Ascending aorta (tissue), 2 donors: Measurements from ENCODE around the gene ALPI. TPM values are rescaled to one million over a fixed set of nuclear protein-coding genes. Genes with fewer than 3 reads are reported as not detected.

Experiments used
- DNase-seq, 2 donors: peaks; one replicate each; pipeline ENCODE4 v3.0.0-alpha.2; 2019; ENCODE audit warnings: low spot score in 2 of 2
- H3K27ac ChIP-seq, 2 donors: fragments of 200-600 bp; sonication (generic); one replicate each; pipeline ENCODE4 v1.5.1; 2016 to 2017; ENCODE audit warnings: mild to moderate bottlenecking in 1 of 2
- H3K27me3 ChIP-seq: fragments of 200-600 bp; sonication (generic); one replicate; pipeline ENCODE4 v1.5.1; 2017
- H3K36me3 ChIP-seq, 2 donors: fragments of 200-600 bp; sonication (generic); one replicate each; pipeline ENCODE4 v1.5.1; 2016
- H3K4me1 ChIP-seq, 2 donors: fragments of 200-600 bp; sonication (generic); one replicate each; pipeline ENCODE4 v1.5.1; 2016 to 2017; ENCODE audit warnings: mild to moderate bottlenecking in 1 of 2
- H3K4me3 ChIP-seq, 2 donors: fragments of 200-600 bp; sonication (generic); one replicate each; pipeline ENCODE4 v1.5.1; 2016 to 2017; ENCODE audit warnings: mild to moderate bottlenecking in 1 of 2
- H3K9me3 ChIP-seq, 2 donors: fragments of 200-600 bp; sonication (generic); one replicate each; pipeline ENCODE4 v1.5.1; 2016
- intact Hi-C: fragments of 100-400 bp; cut with DNase I; formaldehyde crosslinking; loops from one replicate; pipeline ENCODE4 v1.15.1; 2023
- total RNA-seq: library from RNA; depleted of rRNA; stranded (reverse); fragments of >200 nt; gene quantifications from one replicate; pipeline ENCODE4 v1.1.0, GENCODE V29; 2016
- TF ChIP-seq, protein P1 (sequence below), 3 experiments: fragments of 200-600 bp in 2 of 3; fragments of 450-650 bp in 1 of 3; sonication (generic) in 2 of 3; IDR thresholded peaks; one replicate each; pipeline ENCODE4 v1.5.1; 2016 to 2019; ENCODE audit warnings: antibody characterized with exemption in 3 of 3, mild to moderate bottlenecking in 1 of 3, moderate library complexity in 1 of 3

Gene ALPI
- total RNA-seq, 1 donor from 2014 or later, result not detected

DNA sequence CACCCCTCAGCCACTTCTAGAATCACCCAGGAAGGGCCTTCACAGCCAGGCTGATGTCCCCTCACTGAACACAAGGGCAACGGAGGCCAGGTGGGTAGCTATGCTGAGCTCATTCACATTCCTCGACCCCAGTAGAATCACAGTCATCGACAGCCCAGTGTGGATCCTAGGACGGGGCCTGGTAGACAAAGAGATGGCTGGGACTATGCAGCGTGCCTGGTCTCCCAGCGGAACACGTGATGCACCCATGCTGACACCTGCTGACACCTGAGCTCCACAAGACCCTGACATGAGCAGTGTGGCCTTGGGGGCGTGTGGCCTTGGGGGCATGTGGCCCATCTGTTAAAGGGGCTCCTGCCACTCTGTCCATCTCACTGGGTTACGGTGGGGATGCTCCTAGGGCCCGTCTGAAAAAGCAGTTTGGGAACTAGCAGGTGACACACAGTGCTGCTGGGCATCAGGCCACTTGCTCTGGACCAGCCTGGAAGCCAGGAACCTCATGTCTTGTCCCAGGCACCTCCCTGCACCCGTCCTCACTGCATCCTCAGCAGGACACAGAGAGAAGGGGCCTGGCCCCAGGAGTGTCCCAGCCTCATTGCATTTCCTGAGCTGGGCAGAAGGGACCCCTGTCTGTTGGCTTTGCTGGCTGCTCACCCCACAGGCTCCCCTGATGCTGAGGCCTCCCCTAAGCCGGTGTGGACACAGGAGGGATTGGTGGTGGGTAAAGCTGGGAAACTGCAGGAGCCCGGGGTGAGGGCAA is 22.0 kb downstream of the ALPI start:
- no peaks in the 10 kb centered on the region for H3K27me3 ChIP-seq
- no peak overlapping the region for H3K27ac ChIP-seq
- no peaks in the 10 kb centered on the region for H3K9me3 ChIP-seq
- TF ChIP-seq, protein P1, sequence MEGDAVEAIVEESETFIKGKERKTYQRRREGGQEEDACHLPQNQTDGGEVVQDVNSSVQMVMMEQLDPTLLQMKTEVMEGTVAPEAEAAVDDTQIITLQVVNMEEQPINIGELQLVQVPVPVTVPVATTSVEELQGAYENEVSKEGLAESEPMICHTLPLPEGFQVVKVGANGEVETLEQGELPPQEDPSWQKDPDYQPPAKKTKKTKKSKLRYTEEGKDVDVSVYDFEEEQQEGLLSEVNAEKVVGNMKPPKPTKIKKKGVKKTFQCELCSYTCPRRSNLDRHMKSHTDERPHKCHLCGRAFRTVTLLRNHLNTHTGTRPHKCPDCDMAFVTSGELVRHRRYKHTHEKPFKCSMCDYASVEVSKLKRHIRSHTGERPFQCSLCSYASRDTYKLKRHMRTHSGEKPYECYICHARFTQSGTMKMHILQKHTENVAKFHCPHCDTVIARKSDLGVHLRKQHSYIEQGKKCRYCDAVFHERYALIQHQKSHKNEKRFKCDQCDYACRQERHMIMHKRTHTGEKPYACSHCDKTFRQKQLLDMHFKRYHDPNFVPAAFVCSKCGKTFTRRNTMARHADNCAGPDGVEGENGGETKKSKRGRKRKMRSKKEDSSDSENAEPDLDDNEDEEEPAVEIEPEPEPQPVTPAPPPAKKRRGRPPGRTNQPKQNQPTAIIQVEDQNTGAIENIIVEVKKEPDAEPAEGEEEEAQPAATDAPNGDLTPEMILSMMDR (IDR thresholded peaks at IDR 0.05), result no peak
- H3K4me1 ChIP-seq, result no peaks in the 10 kb centered on the region
- H3K4me3 ChIP-seq, result no peak overlapping the region
- intact Hi-C loops, result no loop called here
- DNase-seq, result no peak
- no peaks in the 10 kb centered on the region for H3K36me3 ChIP-seq

DNA sequence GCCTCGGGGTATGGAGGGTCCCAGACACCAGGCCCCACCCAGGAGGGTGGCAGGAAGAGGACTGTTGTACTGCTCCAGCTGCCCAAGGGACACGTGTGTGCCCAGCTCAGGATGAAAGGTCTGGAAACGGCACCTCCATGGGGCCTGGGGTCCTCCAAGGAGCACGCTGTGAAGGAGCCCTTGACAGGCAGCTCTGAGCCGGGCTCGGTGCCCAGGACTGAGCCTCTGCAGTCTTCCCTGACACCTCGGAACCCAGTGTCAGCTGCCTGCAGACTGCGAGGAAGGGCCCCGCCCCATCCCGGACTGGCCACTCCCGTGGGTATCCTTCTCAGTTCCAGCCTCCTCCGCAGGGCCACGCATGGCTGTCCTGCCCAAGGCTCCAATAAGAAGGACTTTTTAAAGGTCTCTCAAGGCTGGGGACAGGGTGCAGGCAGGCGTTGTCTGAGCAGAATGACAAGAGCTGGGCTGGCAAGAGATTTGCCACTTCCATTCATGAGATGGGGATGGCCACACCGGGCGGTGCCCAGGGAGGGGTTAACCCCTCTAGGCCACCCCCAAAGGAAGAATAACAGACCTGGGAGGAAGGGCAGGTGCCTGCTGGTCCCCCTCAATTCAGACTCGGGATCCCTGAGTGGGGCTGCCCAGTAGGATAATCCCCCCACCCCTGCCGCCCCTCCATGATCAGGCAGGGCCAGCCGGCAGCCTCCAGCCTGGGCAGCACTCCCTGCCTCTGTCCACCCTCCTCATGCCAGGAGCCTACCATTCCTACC is 22.8 kb downstream of the ALPI start:
- intact Hi-C loops, result no loop called here
- H3K27ac ChIP-seq, result no peak overlapping the region
- no peaks in the 10 kb centered on the region for H3K36me3 ChIP-seq
- H3K4me3 ChIP-seq, result no peak overlapping the region
- H3K9me3 ChIP-seq, result no peaks in the 10 kb centered on the region
- TF ChIP-seq, protein P1 (IDR thresholded peaks at IDR 0.05), result no peak
- H3K27me3 ChIP-seq, result no peaks in the 10 kb centered on the region
- no peak for DNase-seq
- no peaks in the 10 kb centered on the region for H3K4me1 ChIP-seq

DNA sequence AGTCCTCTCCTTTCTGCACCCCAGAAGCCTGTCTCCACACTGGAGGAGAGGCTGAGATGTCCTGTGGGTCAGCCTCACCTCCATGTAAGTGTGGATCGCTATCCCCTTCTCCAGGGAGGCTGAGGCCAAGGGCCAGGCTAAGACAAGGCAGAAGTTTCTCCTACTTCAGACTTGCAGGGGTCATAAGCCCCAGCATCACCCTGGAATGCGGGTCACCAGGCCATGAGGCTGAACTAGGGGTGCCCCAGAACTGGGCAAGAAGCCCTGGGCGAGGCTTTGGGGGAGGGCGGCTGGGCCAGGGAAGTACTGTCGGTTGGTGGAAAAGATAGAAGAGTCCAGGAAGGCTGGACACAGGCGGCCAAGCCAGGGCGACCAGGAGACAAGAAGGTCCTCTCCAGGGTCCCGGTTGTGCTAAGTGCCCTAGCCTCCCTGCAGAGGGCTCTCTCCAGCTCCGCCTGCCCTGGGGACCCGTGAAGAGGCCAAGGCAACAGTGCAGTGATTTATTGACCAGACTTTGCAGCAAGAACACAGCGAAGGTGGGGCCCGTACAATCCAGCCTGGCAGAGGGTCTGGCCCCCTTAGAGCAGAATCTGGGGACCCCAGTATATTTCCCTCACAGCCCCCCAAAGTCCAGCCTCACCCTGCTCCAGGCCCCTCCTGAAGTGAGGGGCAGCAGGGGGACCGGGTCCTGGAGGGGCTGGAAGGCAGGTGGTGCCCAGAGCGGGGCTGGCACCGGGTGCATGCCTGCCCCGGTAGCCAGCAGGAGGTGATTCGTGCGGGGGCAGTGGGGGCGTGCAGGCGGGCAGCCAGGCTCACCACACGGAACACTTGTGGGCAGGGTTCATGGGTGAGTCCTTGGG is 23.6 kb downstream of the ALPI start:
- no peak for DNase-seq
- no peaks in the 10 kb centered on the region for H3K9me3 ChIP-seq
- TF ChIP-seq, protein P1 (IDR thresholded peaks at IDR 0.05), result no peak
- no peaks in the 10 kb centered on the region for H3K27me3 ChIP-seq
- no peak overlapping the region for H3K27ac ChIP-seq
- H3K36me3 ChIP-seq, result no peaks in the 10 kb centered on the region
- no peaks in the 10 kb centered on the region for H3K4me1 ChIP-seq
- intact Hi-C loops, result no loop called here
- H3K4me3 ChIP-seq, result no peak overlapping the region

DNA sequence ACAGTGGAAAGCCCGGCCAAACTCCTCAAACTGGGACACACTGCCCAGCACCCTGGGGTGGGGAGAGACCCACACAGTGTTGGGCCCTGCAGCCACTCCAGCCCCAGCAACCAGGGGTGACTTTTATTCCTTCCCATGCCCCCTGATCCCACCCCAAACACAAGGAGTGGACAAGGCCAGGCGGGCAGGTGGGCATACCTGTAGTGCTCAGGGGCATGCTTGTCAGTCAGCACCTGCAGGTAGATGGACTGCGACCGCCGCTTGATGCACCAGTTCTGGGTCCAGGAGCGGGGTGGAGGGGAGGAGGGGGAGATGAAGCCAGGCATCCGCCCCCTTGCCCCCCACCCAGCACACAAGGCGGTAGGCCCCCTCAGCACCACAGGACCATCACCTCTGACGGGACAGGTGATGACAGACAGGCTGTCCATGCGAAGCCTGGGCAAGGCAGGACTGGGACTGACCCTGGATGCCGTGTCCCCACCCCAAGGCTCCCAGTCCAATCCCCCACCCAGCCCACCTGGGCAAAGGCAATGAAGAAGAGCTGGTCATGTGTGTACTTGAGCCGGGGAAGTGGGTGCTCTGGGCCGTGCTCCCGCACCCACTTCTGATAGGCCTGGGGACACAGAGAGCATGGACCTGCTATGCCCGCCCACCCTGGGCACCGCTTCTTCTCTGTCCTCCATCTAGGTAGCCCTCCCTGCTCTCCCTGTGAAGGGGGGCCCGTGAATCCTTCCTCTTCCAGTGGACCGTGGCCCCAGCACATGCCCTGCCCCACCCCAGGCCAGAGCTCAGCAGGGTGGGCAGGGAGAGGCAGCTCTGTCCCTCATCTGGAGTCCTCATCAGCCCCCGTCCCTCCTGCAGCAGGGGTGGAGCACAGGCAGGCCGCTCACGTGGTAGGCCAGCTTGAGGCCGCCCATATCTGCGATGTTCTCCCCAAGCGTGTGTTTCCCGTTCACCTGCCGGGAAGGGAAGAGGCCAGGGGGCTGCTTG is 24.5 kb downstream of the ALPI start:
- Histone ChIP-seq H3K9me3 (no peaks in the 10 kb centered on the region), H3K4me3 (no peak overlapping the region), H3K27me3 (no peaks in the 10 kb centered on the region), H3K4me1 (no peaks in the 10 kb centered on the region), H3K27ac (no peak overlapping the region), H3K36me3 (no peaks in the 10 kb centered on the region)
- no peak for DNase-seq
- intact Hi-C loops, result no loop called here
- TF ChIP-seq, protein P1 (IDR thresholded peaks at IDR 0.05), result no peak
